A549 (cell line): ENCODE measurements around the gene CNDP1.

Experiments used
- CTCF ChIP-seq: fragments of >200 bp; sonication (Bioruptor Twin); formaldehyde crosslinking; IDR thresholded peaks from 3 replicates; pipeline ENCODE4 v1.5.1; 2016
- E2F6 ChIP-seq: IDR thresholded peaks from 2 replicates; pipeline ENCODE4 v1.6.1; 2012; ENCODE audit warnings: low read depth, borderline replicate concordance
- FOSL2 ChIP-seq, 2 experiments: fragments of 450-650 bp in 1 of 2; fragments of >200 bp in 1 of 2; sonication (Bioruptor Twin) in 1 of 2; formaldehyde crosslinking; IDR thresholded peaks; 2 replicates each; pipeline versions ENCODE4 v1.5.0 to v1.6.1; 2016 to 2020; ENCODE audit warnings: mild to moderate bottlenecking in 1 of 2, moderate library complexity in 1 of 2
- MAX ChIP-seq: IDR thresholded peaks from 2 replicates; pipeline ENCODE4 v1.6.1; 2012
- RAD21 ChIP-seq, 2 experiments: fragments of >200 bp in 1 of 2; sonication (Bioruptor Twin) in 1 of 2; formaldehyde crosslinking in 1 of 2; IDR thresholded peaks in 1 of 2; conservative IDR thresholded peaks in 1 of 2; 2 replicates in 1 of 2; 3 replicates in 1 of 2; pipeline ENCODE4 v1.6.1; 2012 to 2018; ENCODE audit warnings: inconsistent platforms in 1 of 2
- RCOR1 ChIP-seq: fragments of 150-350 bp; IDR thresholded peaks from 2 replicates; pipeline ENCODE4 v1.6.1; 2014; ENCODE audit warnings: antibody characterized with exemption, low read length, low read depth
- REST ChIP-seq: fragments of 200-600 bp; sonication (generic); IDR thresholded peaks from 2 replicates; pipeline ENCODE4 v1.6.1; 2016; ENCODE audit warnings: antibody characterized with exemption, mild to moderate bottlenecking, moderate library complexity

GRCh38 chr18:74625157-74625556 lies 90.9 kb downstream of the CNDP1 start:
- TF ChIP-seq FOSL2 (IDR thresholded peaks at IDR 0.05) (no peak), FOSL2 (CRISPR knock-in tag; IDR thresholded peaks at IDR 0.05) (no peak), REST (no peak), RCOR1 (no peak), MAX (no peak), CTCF (no peak), RAD21 (conservative IDR thresholded peaks at IDR 0.05 in 1 of 2, IDR thresholded peaks at IDR 0.05 in 1 of 2) (no peak), E2F6 (no peak)
